Measurements from ENCODE around the gene DAAM2.

DNA sequence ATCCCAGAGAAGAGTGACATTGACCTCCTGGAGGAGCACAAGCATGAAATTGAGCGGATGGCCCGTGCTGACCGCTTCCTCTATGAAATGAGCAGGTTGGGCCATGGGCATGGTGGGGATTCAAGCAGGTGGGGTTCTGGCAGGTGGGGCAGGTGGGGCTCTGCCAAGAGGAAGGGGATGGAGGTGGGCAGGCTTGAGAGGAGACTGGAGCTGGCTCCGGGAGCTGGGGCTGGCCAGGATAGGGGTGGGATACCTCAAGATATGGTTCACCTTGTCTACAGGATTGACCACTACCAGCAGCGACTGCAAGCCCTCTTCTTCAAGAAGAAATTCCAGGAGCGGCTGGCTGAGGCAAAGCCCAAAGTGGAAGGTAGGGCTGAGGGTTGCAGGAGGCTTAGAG is 99.2 kb downstream of the DAAM2 start:
- TF ChIP-seq, protein P1, sequence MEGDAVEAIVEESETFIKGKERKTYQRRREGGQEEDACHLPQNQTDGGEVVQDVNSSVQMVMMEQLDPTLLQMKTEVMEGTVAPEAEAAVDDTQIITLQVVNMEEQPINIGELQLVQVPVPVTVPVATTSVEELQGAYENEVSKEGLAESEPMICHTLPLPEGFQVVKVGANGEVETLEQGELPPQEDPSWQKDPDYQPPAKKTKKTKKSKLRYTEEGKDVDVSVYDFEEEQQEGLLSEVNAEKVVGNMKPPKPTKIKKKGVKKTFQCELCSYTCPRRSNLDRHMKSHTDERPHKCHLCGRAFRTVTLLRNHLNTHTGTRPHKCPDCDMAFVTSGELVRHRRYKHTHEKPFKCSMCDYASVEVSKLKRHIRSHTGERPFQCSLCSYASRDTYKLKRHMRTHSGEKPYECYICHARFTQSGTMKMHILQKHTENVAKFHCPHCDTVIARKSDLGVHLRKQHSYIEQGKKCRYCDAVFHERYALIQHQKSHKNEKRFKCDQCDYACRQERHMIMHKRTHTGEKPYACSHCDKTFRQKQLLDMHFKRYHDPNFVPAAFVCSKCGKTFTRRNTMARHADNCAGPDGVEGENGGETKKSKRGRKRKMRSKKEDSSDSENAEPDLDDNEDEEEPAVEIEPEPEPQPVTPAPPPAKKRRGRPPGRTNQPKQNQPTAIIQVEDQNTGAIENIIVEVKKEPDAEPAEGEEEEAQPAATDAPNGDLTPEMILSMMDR (conservative IDR thresholded peaks at IDR 0.05; ENCODE audit: low read length), result no peak
- no peak for TF ChIP-seq EZH2phosphoT487 (IDR thresholded peaks at IDR 0.05; ENCODE audit: borderline replicate concordance, low read depth, low read length)

All from OCI-LY7 (cell line).